ENCODE measurements around the gene ZNF771. TPM values are rescaled to one million over a fixed set of nuclear protein-coding genes. Genes with fewer than 3 reads are reported as not detected.

ZNF771 gene
- 1 to 10 TPM in 2 of 3 donors, under 1 TPM in 1; 0.70 to 1.4 (median 1.4) TPM for total RNA-seq
- 2.2 TPM for total RNA-seq (2013)

GRCh38 chr16:30407102-30407803 lies at the start of gene ZNF771:
Gene ZNF771, plus strand, starts transcription at chr16:30407606. Its CDS starts 448 bp downstream, at chr16:30408054.
- H3K27ac ChIP-seq (ENCODE audit: low read length): peak within 1 kb of the TSS; percentile 18
- no peaks in the 10 kb centered on the region for H3K36me3 Mint-ChIP-seq
- H3K4me1 ChIP-seq (ENCODE audit: control insufficient read depth, insufficient read depth, low read length): peaks cover 24% of the 10 kb centered on the region
- intact Hi-C loops (cut with micrococcal nuclease): loop anchor here (10.0 kb wide), 1 partner anchor 342 kb away; the partner anchor contains the start of gene ALDOA
- TF ChIP-seq CTCF (IDR thresholded peaks at IDR 0.05): no peak
- no peaks in the 10 kb centered on the region for H3K9me3 ChIP-seq (ENCODE audit: control insufficient read depth, insufficient read depth, low read length)
- H3K27me3 Mint-ChIP-seq (ENCODE audit: low read depth in 2 of 2): peaks cover 0 to 2% of the 10 kb centered on the region in 2 donors
- peak within 1 kb of the TSS; percentile 94 for H3K4me3 Mint-ChIP-seq
- H3K9me3 Mint-ChIP-seq: no peaks in the 10 kb centered on the region
- peak; percentile 84 to 92 for DNase-seq
- peaks cover 15 to 20% of the 10 kb centered on the region in 2 donors for H3K4me1 Mint-ChIP-seq
- peak within 1 kb of the TSS; percentile 69 for H3K4me3 ChIP-seq (ENCODE audit: low read length)
- H3K36me3 ChIP-seq (ENCODE audit: control insufficient read depth, insufficient read depth, low read length): no peaks in the 10 kb centered on the region
- H3K27me3 ChIP-seq (ENCODE audit: control insufficient read depth, insufficient read depth, low read length): peaks cover 3% of the 10 kb centered on the region
- peak; percentile 90 to 96 (median 92) for ATAC-seq
- under 1% methylated on average over 65 of the region's 65 CpGs for WGBS (ENCODE audit: insufficient coverage)
- H3K27ac Mint-ChIP-seq: peak within 1 kb of the TSS; percentile 76 to 85

- TF ChIP-seq CTCF (IDR thresholded peaks at IDR 0.05): no peak
- Mint-ChIP-seq H3K4me3 (no peak overlapping the region), H3K27ac (peak overlapping the region in 1 of 2 donors; percentile 11), H3K27me3 (ENCODE audit: low read depth in 2 of 2) (no peaks in the 10 kb centered on the region), H3K36me3 (peaks cover 9% of the 10 kb centered on the region), H3K4me1 (peaks cover 45 to 46% of the 10 kb centered on the region in 2 donors), H3K9me3 (no peaks in the 10 kb centered on the region)
- Histone ChIP-seq H3K4me3 (ENCODE audit: low read length) (no peak overlapping the region), H3K27me3 (ENCODE audit: control insufficient read depth, insufficient read depth, low read length) (no peaks in the 10 kb centered on the region), H3K27ac (ENCODE audit: low read length) (no peak overlapping the region), H3K4me1 (ENCODE audit: control insufficient read depth, insufficient read depth, low read length) (peaks cover 32% of the 10 kb centered on the region), H3K36me3 (ENCODE audit: control insufficient read depth, insufficient read depth, low read length) (peaks cover 30% of the 10 kb centered on the region), H3K9me3 (ENCODE audit: control insufficient read depth, insufficient read depth, low read length) (no peaks in the 10 kb centered on the region)
- intact Hi-C loops (cut with micrococcal nuclease): no loop called here
- no peak for ATAC-seq
- WGBS (ENCODE audit: insufficient coverage): 94% methylated on average over 35 of the region's 37 CpGs
- DNase-seq: no peak
Observed at GRCh38 chr16:30357715-30358576, 49.5 kb upstream of the ZNF771 start.

GRCh38 chr16:30358577-30358936 lies 48.8 kb upstream of the ZNF771 start:
- peaks cover 28% of the 10 kb centered on the region for H3K4me1 ChIP-seq (ENCODE audit: control insufficient read depth, insufficient read depth, low read length)
- Mint-ChIP-seq H3K4me3 (no peak overlapping the region), H3K4me1 (peaks cover 42 to 50% of the 10 kb centered on the region in 2 donors), H3K36me3 (peaks cover 15% of the 10 kb centered on the region), H3K27me3 (ENCODE audit: low read depth in 2 of 2) (no peaks in the 10 kb centered on the region), H3K27ac (no peak overlapping the region), H3K9me3 (no peaks in the 10 kb centered on the region)
- H3K27me3 ChIP-seq (ENCODE audit: control insufficient read depth, insufficient read depth, low read length): no peaks in the 10 kb centered on the region
- H3K4me3 ChIP-seq (ENCODE audit: low read length): no peak overlapping the region
- WGBS (ENCODE audit: insufficient coverage): 99% methylated on average over 9 of the region's 9 CpGs
- peaks cover 30% of the 10 kb centered on the region for H3K36me3 ChIP-seq (ENCODE audit: control insufficient read depth, insufficient read depth, low read length)
- DNase-seq (no peak), ATAC-seq (no peak)
- no peak overlapping the region for H3K27ac ChIP-seq (ENCODE audit: low read length)
- H3K9me3 ChIP-seq (ENCODE audit: control insufficient read depth, insufficient read depth, low read length): no peaks in the 10 kb centered on the region
- intact Hi-C loops (cut with micrococcal nuclease): no loop called here
- no peak for TF ChIP-seq CTCF (IDR thresholded peaks at IDR 0.05)
